Renal pelvis (tissue), 4 donors: ENCODE data around the gene ANKDD1B. TPM values are rescaled to one million over a fixed set of nuclear protein-coding genes. Genes with fewer than 3 reads are reported as not detected.
"Not testable (repeated sequence)": the region's sequence is repeated elsewhere in the genome, so short reads cannot be mapped to it uniquely, and the experiment has no call there.

Source experiments
- DNase-seq: peaks from one replicate; pipeline ENCODE4 v3.0.0-alpha.2; 2013
- polyA plus RNA-seq, 3 donors: library from polyadenylated mRNA; unstranded; fragments of 120-200 nt; gene quantifications; one replicate each; pipeline ENCODE4 v1.2.1, GENCODE V29; 2013; ENCODE audit not compliant: insufficient read length in 3 of 3

Gene ANKDD1B
- polyA plus RNA-seq, 3 donors, result 6.2 to 10.3 (median 10.2) TPM

DNA sequence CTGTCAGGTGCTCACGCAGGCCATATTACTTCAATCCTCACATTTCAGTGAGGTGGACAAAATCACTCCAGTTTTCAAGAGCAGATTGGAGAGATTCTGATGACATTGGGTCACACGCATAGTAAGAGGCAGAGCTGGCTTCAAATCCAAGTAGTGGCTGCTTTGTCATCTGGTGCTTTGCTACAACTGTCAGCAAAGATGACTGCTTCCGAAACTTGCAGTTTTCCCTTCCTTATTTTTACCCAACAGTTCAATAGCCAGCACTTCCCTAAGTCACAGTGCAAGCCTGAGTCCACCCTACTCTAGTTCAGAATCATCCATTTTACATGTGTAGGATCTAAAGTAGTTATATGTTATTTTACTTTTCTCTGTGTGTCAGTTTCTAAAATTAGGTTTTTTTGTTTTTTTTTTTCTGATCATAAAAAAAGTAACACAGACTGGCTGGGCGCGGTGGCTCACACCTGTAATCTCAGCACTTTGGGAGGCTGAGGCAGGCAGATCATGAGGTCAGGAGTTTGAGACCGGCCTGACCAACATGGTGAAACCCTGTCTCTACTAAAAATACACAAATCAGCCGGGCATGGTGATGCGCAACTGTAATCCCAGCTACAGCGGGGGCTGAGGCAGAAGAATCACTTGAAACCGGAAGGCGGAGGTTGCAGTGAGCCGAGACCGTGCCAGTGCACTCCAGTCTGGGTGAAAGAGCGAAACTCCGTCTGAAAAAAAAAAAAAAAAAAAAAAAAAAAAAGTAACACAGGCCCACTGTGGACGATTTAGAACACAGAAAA is 49.6 kb downstream of the ANKDD1B start:
- DNase-seq, result no peak

DNA sequence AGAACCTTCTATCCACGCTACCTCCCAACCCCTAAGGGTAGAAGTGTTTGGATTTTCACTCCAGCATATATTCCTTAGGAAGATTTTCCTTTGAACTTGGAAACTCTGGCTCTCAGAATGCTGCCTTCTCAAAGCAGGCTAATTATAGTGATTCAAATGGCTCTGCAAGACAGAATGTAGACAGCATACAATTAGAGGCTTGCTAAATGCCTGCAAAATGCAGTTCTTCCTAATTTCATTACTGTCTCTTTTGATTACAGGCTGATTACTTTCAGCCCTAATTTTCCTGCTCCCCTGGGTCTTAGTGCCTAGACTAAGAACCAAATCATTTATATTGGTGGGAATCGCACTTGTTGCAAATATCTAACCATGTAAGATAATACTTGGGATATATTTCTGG is 50.8 kb downstream of the ANKDD1B start:
- no peak for DNase-seq

DNA sequence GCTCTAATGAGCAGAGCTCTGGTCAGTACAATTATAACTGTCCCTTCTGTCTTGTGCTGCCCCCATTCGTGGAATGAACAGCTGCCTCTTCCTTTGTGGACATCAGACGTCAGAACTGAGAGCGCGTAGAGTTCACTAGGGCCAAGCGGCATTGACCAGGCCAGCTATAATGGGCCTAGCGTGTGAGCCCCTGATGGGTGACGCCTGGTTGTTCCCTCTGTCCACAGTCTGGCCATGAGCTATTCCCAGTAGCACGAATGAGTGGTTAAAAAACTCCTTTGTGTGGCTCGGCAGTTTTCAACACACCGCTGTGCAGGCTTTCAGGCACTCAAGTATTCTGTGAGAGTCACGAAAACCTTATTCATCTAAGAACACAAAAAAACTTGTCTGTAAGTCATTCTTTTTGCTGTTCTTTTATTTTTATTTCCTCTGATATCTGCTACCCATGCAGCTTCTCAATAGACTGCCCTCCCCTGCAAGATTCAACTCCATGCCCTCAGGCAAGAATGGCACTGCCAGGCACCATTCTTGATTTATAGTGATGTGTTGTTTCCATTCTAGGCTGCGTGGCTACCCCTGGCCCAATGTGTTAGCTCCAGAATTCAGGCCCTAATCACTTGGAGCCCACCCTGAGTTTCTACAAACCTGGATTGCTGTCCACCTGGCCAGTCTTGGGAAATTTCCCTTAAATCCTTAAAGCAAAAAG is 52.5 kb downstream of the ANKDD1B start:
- no peak for DNase-seq

DNA sequence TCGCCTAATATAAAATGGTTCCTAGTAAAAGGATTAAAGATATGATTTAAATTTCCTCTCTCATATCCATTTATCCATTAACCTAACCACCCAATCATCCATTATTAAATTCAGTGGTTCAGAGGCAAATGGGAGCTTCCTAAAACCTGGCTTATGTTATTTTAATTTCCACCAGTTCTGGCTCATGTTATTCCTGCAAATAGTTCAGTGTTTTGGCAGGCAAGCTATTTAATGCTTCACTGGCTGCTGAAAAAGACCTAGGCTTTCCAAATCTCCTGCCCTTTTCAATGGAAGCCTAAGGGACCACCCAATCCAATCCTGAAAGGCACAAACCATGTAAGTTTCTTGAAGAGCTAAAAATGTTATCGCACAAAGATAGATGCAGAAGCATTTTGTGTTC is 53.7 kb downstream of the ANKDD1B start:
- DNase-seq, result no peak

DNA sequence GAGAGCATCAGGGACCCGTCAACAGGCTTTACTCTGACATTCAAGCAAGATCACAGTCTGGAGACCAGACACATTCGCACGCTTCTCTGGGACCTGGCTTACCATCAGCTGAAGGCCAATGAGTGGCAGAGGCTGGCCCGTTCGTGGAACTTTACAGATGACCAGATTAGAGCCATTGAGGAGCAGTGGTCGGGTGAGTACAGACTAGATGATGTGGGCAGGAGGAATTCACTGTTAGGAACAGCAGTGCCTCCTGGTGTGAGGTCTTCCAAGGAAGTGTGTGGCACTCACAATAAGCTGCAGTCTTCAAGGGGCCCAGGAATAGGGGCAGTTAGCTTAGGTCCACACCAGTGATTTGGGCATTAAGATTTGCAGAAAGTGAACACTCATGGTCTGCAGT is 55.5 kb downstream of the ANKDD1B start:
- DNase-seq, result no peak

DNA sequence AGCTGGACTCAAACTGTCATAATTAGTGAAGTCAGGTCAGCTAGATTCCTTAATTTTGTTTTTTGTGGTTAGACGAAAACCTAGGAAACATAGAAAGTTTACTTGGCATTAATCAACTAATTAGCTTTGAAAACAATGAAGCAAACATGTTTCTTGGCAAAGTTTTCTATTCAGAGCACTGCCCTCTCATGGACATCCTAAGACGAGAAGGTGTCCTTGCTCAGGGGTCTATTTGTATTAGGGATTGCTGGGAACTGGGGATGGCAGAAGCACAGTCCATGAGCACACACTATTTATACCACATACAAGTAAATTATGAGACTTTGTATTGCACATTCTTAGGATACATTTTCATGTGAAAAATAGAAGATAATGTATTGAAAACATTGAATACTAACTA is 56.3 kb downstream of the ANKDD1B start:
- DNase-seq, result no peak

DNA sequence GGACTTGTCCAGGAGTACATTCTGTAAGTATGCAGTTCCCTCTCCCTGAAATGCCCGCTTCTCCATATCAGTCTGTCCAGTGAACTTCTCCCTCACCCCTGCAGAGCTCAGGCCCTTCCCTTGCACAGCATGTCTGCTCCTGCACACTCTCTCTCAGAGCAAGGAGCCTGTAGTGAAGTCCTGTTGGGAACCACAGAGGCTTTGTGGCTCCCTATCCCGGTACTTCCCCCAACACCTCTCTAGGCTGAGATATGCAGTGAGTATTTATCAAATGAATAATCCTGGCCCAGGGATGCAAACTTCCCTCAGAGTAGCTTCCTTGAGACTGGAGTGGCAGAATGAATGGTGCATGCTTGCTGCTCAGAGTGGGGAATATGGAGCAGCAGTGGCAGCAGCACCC is 57.2 kb downstream of the ANKDD1B start:
- no peak for DNase-seq

DNA sequence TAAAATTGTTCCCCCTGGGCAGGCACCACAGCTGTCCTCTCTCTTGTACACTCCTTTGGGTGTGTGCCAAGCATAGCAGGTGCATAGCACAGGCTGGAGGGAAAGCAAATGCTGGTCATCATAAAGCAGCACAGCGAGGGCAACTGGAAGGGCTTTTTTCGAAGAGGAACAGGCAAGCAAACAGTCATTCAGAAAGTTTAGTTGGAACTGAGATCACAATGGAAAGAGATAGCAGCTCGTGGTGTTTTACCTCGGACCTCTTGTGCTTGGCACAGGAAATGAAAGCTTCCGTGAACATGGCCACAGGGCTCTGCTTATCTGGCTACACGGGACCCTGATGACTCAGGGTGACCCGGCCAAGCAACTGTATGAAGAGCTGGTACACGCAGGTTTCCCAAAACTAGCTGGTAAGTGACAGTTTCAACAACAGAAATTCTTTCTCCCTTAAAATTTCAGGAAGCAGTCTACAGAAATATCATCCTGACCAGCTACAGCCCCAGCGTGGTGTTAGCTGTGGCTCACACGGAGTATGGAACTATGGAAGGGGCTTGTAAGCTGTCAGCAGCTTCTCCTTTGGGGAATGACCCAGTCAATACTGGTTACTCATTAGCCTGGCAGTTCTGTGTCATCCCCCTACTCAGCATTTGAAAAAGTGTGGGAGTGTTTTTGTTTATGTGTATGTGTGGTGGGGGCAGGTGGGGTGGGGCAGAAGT is 57.9 kb downstream of the ANKDD1B start:
- peak; percentile 11 for DNase-seq

DNA sequence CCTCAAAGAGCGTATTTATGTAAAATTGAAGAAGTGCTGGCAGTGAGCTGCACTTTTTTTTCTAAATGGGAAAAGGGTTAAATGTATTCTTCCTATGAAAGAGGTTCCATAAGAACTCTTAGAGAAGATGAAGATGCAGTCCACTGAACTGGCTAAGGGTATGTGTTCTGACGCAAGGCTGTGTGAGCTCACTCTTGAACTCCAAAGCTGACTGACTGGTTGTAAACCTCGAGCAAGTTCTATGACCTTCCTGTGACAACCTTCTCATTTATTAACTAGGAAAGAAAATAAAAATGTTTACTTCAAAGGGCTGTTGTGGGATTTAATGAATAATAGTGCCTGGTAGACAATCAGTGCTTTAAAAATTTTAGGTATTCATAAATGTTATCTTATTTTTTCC is 59.3 kb downstream of the ANKDD1B start:
- peak; percentile 71 for DNase-seq

DNA sequence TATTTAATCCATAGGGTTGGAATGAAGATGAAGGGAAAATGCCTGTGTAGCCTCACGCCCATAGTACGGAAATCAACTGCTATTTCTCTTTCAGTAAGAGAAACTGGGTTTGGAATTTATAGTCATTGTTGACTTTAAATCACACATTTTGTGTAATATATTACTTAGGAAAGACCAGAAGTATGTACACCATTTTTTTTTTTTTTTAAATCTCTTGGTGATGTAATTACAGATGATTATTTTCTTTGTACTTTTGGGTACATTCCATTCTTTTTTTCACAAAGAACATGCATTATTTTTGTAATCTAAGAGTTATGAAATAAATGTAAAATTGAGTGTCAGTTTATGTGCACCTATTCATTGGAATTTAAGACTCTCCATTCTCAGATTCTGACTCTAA is 60.3 kb downstream of the ANKDD1B start:
- no peak for DNase-seq

DNA sequence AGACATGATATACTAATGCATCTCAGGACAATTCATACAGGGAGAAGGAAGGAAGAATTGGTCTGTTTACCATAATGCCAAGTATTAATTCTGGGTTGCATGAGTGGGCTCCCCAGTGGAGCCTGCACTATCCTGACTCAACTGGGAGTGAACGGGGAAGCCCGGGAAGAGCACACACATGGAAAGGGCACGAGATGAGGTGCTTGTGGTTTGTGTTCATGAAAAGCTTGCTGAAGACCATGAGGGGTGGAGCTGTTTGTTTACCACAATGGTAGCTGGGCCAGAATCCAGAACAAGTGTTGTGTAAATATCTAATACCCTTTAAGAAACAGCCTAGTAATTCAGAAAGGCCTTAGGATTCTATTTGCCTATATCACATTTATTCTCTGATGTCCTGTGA is 61.4 kb downstream of the ANKDD1B start:
- DNase-seq, result no peak

DNA sequence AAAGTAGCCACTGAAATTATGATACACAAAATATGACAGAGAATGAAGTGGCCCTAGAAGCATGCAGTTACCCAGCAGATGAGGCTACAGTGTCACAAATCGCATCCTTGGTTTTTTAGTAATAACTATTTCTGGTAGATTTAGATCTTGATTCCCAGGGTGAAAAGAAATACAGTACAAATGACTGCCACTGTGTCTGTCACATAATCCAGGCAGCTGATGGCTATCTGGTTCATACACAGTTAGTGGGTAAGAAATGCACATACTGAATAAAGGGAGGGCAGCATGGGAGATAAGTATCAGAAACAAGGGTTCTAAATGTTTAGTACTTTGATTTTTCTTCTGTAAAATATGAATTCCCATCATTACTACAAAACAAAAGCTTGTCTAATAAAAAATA is 64.5 kb downstream of the ANKDD1B start:
- no peak for DNase-seq

DNA sequence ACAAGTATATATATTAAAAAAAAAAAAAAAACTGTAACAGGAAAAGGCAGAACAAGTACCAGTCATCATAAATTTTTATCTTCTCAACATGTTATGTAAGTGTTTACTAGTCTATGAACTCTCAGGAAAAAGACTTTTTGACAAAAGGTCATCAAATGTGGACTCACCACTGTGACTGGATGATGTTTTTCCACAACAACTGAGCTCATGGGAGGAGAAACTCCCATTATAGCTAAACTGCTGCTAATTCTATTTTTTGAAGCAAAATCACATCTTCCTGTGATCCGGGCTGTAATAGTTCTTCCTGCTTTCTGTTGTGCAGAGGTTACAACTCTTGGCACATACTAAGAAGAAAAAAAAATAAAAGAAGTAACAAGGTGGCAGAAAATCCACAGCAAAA is 66.4 kb downstream of the ANKDD1B start:
- no peak for DNase-seq

DNA sequence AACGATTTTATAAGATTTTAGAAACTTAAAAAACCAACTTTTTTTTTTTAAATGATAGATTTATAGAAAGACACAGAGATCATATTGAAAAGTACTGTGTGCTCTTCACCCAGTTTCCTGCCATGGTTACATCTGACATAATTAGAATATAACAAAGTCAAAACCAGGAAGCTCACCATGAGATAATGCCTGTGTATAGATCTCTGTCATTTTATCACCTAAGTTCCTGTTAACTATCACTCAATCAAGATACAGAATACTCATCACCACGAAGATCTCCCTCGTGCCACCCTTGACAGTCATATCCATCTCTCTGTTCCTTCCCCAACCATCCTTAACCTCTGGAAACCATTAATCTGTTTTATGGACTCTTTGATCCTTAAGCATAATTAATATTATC is 66.9 kb downstream of the ANKDD1B start:
- no peak for DNase-seq

DNA sequence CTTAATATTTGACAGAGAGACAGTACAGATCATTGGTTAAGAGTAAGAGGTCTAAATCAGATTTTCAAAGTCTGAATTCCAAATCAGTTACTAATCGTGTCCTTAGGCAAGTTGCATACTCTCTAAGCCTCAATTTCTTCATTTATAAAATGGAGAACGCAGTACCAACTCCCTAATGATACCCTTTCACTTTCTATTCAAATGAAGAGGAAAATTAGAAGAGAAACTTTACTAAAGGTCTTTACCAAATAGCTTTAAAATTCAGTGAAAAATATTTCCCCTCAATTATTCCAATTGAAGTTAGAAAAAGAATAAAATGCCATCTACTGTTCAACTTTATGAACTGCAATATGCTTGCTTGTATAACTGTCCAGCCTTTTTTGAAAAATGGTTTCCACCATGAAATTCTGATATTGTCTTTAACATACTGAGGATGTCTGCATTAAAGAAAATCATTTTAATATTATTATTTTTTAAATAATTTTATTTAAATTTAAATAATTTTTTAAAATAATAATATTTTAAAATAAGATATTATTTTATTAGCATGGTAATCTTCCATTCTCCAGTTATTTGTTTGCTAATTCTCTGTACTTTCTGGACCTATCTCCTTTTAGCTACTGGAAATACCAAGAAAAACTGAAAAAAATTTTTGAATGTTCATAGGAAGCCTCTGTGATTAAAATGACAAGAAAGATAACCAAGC is 70.0 kb downstream of the ANKDD1B start:
- DNase-seq, result peak; percentile 41

DNA sequence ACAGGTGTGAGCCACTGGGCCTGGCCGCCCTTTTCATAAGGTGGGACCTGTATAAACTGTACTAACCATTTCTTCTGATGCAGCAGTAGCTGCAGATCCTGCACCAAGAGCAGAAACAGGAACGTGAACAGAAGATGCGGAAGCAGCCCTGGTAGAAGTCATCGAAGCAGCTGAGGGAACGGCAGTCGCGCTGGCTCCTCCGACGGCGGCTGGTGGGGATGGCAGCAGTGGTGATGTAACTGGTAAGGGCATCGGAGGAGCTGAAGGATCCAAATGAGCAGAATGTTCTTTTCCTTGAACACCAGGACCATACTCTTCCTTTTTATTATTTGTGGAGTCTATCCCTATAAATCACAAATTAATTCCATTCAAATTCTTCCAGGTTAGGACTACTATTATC is 73.9 kb downstream of the ANKDD1B start:
- DNase-seq, result no peak

DNA sequence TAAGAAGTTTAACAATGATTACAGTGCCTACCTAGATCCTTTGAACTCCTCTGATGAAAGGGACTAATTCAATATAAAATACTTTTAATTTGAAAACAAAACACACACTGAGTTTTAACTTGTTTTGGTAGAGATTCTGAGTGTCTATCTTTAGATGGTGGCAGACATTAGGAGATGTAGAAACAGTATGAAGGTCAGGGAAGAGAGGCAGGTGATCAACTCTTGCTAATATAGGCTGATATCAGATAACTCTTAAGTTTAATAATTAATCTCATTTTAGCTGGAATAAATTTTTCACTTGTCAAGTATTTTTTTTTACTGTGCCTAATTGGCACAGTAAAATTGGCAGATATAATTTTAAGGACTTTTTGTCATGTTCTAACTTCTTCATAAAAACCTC is 75.2 kb downstream of the ANKDD1B start:
- no peak for DNase-seq

DNA sequence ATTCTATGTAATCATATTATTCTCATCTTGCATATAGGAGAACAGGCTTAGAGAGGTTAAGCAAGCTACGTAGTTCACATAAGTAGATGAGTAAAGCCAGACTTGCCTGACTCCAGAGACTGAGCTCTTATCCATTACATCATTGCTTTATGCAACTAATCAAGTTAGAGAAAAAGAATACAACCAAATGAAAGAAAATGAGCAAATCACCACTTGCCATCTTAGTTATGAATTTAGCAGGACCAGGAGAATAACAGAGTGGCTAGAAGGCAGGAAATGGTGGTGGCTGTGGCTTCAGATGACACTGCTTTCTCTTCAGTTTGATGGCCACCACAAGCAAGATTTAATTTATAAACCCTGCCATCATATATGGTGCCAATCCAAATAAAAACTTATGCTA is 79.4 kb downstream of the ANKDD1B start:
- DNase-seq, result no peak

DNA sequence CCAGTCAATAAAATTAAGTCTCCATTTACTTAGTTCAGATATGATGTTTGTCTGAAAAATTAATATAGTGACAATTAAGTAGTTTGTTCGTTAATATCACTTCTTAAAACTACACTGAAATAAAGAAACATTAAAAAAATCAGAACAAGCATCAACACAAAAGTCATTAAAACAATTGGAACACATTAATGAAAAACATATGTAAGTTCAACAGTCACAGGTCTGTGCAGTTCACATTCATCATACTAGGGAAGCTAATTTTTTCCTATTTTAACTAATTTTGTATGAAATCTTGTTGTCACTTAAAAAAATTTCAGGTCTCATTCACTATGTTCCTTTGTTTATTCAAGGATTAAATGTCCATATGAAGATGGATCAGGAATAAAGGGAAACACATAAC is 83.5 kb downstream of the ANKDD1B start:
- no peak for DNase-seq

DNA sequence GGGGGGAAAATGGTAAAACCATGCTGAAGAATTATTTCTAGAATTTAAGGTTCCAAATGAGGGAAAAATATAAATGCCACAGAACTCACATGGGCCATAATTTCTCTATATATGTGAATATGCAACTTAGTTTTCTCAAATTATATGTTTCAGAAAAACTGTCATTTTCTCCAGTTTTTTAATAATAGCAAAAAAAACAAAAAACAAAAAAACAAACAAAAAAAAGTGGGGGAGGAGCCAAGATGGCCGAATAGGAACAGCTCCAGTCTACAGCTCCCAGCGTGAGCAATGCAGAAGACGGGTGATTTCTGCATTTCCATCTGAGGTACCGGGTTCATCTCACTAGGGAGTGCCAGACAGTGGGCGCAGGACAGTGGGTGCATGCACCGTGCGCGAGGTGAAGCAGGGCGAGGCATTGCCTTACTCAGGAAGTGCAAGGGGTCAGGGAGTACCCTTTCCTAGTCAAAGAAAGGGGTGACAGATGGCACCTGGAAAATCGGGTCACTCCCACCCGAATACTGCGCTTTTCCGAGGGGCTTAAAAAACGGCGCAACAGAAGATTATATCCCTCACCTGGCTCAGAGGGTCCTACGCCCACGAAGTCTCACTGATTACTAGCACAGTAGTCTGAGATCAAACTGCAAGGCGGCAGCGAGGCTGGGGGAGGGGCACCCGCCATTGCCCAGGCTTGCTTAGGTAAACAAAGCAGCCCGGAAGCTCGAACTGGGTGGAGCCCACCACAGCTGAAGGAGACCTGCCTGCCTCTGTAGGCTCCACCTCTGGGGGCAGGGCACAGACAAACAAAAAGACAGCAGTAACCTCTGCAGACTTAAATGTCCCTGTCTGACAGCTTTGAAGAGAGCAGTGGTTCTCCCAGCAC is 84.5 kb downstream of the ANKDD1B start:
- DNase-seq, result not testable (repeated sequence)

DNA sequence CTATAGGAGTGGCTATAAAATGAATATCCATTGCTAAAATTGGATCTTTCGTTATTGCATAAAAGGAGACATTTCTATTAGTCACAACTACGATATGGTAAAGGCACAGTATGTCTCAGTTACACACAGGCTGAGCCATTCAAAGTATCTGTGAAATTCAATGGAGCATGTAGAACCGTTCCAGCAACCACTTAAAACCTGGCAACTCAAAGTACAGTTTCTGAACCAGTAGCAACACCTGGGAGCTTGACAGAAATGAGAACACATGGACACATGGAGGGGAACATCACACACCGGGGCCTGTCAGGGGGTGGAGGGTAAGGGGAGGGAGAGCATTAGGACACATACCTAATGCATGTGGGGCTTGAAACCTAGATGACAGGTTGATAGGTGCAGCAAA is 90.6 kb downstream of the ANKDD1B start:
- DNase-seq, result no peak
